NCI-H2029 (cell line): Measurements from ENCODE around the gene STARD3.
A peak's percentile ranks its signal among the peaks of the same experiment; 100 is the strongest.

ENCODE experiments used
- DNase-seq: peaks from one replicate; lab custom pipeline; 2025; lab: John Stamatoyannopoulos, UW

The STARD3 gene

GRCh38 chr17:39621523-39622379 lies 15.2 kb upstream of the STARD3 start:
- DNase-seq = peak; percentile 54

- DNase-seq = no peak
These were observed 14.5 kb upstream of the STARD3 start for GRCh38 chr17:39622380-39623006.

- peak; percentile 50 for DNase-seq
These were observed 13.5 kb upstream of the STARD3 start for GRCh38 chr17:39623356-39623950.

- no peak for DNase-seq
These were observed 12.6 kb upstream of the STARD3 start for GRCh38 chr17:39624313-39624712.

GRCh38 chr17:39625198-39625785 lies 11.7 kb upstream of the STARD3 start:
- no peak for DNase-seq

GRCh38 chr17:39626171-39627046 lies 10.5 kb upstream of the STARD3 start, which contains the start of gene PPP1R1B:
Gene PPP1R1B (plus strand): TSS chr17:39626952. CDS start chr17:39627393, 441 bp downstream.
- no peak for DNase-seq

- no peak for DNase-seq
These were observed 9.8 kb upstream of the STARD3 start for GRCh38 chr17:39627047-39627711.

GRCh38 chr17:39627712-39628516 lies 9.0 kb upstream of the STARD3 start:
- no peak for DNase-seq

GRCh38 chr17:39628655-39629493 lies 8.1 kb upstream of the STARD3 start:
- DNase-seq = peak; percentile 34

- DNase-seq = no peak
These were observed 7.5 kb upstream of the STARD3 start for GRCh38 chr17:39629494-39629880.

GRCh38 chr17:39629898-39630297 lies 7.0 kb upstream of the STARD3 start:
- DNase-seq = no peak

- DNase-seq = peak; percentile 70
These were observed 5.5 kb upstream of the STARD3 start for GRCh38 chr17:39631403-39631802.

- DNase-seq = peak; percentile 39
These were observed 4.6 kb upstream of the STARD3 start for GRCh38 chr17:39632153-39632941.

- DNase-seq = no peak
These were observed 3.3 kb upstream of the STARD3 start for GRCh38 chr17:39633570-39634183.

- peak; percentile 36 for DNase-seq
These were observed 2.5 kb upstream of the STARD3 start for GRCh38 chr17:39634384-39634871.

- no peak for DNase-seq
These were observed 1.2 kb upstream of the STARD3 start for GRCh38 chr17:39635614-39636176.

GRCh38 chr17:39636587-39636926 lies 387 bp upstream of the STARD3 start:
- DNase-seq = no peak

- no peak for DNase-seq
These were observed 1.4 kb downstream of the STARD3 start for GRCh38 chr17:39638317-39638716.
